ENCODE data around the gene GDPD4.
A peak's percentile ranks its signal among the peaks of the same experiment; 100 is the strongest.

Gene GDPD4

DNA sequence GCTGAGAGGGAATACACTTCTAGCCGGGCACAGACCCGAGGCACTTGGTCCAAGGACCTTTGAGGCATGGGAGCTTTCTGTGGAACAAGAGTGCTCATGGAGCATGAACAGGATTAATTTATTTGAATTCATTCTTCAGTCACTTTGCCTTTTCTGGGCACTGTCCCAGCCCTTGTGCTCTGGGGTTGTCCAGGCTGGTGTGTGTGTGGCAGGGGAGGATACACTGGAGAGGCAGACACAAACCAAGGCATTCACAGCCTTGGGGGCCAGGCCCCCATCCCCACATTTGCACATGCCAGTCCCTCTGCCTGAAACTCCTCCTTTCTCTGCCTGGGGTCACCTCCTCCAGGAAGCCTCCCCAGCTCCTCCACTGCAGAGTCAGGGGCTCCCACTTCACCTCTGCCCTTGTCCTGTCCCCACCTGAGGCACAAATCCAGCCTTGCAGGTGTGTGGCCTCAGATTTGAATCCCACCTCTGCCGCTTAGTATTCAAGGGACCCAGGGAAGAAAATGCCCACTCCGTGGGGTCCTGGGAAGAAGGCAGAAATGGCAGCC lies 118.0 kb downstream of the GDPD4 start:
- no peak overlapping the region for H2BK15ac ChIP-seq (ENCODE audit: low read length)
- no peak overlapping the region for H3K9ac ChIP-seq (ENCODE audit: low read depth, low read length, poor library complexity)
- H3K18ac ChIP-seq (ENCODE audit: low read length) = peak overlapping the region; percentile 72
- H3K4me2 ChIP-seq (ENCODE audit: insufficient read depth, low read length, poor library complexity, severe bottlenecking) = no peak overlapping the region
- H3K23ac ChIP-seq (ENCODE audit: low read depth, low read length, poor library complexity) = no peak overlapping the region
- no peak overlapping the region for H4K8ac ChIP-seq (ENCODE audit: low read depth, low read length)
- H3K4me3 ChIP-seq (ENCODE audit: low read length in 2 of 2) = no peak overlapping the region
- H3K27me3 ChIP-seq (ENCODE audit: control insufficient read depth in 3 of 3, insufficient read depth in 3 of 3, low read depth in 1 of 3, low read length in 3 of 3) = no peaks in the 10 kb centered on the region
- H3K79me1 ChIP-seq (ENCODE audit: low read depth, low read length) = no peaks in the 10 kb centered on the region
- no peak for DNase-seq (ENCODE audit: low spot score)
- no peaks in the 10 kb centered on the region for H3K9me3 ChIP-seq (replicated peaks in 1 of 2; ENCODE audit: control insufficient read depth in 2 of 2, insufficient read depth in 1 of 2, low read depth in 1 of 2, low read length in 2 of 2)
- no peak overlapping the region for H2BK120ac ChIP-seq (ENCODE audit: low read depth, low read length)
- no peak overlapping the region for H3K14ac ChIP-seq (ENCODE audit: low read length)
- H3K4me1 ChIP-seq (ENCODE audit: control insufficient read depth in 2 of 2, insufficient read depth in 1 of 2, low read depth in 1 of 2, low read length in 2 of 2) = no peaks in the 10 kb centered on the region
- H3K27ac ChIP-seq (replicated peaks; ENCODE audit: low read length) = no peak overlapping the region
- no peak overlapping the region for H2BK12ac ChIP-seq (ENCODE audit: low read length)
- H2BK5ac ChIP-seq (ENCODE audit: low read length) = no peak overlapping the region
- no peaks in the 10 kb centered on the region for H3K36me3 ChIP-seq (replicated peaks in 1 of 2; ENCODE audit: control insufficient read depth in 2 of 2, insufficient read depth in 2 of 2, low read length in 2 of 2)
- no peak overlapping the region for H2AFZ ChIP-seq (ENCODE audit: low read length)
- no peak overlapping the region for H3K4ac ChIP-seq (ENCODE audit: low read length)
- WGBS, 2 donors (ENCODE audit: extremely low coverage in 2 of 2, insufficient read length in 2 of 2, insufficient replicate concordance in 1 of 2) = no CpG with 5 or more reads among the region's 4 CpGs
- no peak overlapping the region for H4K91ac ChIP-seq (ENCODE audit: low read depth, low read length, poor library complexity)
- no peak overlapping the region for H2AK5ac ChIP-seq (ENCODE audit: low read depth, low read length)

DNA sequence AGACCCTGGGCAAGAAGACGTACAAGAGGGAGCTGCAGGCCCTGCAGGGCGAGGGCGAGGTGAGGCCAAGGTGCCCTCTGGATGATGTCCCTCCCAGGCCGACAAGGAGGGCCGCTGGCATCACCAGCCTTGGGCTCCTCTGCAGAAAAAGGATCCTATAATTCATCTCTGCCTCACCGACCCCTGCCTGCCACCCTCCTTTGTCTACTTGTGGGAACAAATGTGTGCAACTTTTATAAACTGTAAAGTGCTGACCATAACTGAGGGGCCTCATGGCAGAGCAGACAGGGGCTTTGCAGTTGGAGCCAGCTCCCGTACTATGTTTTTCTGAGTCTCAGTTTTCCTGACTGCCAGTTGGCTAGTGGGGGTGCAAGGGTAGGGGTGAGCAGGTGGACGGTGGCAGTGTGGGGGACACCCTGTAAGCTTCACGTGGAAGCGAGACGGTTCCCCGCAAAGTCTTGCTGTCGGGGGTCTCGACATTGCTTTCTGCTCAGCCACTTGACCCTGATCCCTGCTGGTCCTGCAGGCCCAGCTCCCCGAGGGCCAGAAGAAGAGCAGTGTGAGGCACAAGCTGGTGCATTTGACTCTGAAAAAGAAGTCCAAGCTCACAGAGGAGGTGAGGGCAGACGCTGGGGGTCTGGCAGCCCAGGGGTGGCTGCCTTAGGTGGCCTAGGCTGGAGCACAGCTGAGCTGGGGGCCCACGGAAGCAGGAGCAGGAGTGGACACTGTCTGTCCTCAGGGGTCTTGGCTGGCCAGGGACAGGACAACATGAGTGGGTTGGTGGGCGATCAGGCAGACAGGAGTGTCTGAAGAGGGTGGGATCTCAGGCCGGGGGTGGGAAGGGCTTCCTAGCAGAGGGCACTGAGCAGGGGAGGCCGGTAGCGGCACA lies 118.7 kb downstream of the GDPD4 start:
- Histone ChIP-seq H2AK5ac (ENCODE audit: low read depth, low read length) (no peak overlapping the region), H3K14ac (ENCODE audit: low read length) (no peak overlapping the region), H3K18ac (ENCODE audit: low read length) (peak overlapping the region; percentile 28), H3K4me3 (ENCODE audit: low read length in 2 of 2) (no peak overlapping the region), H4K91ac (ENCODE audit: low read depth, low read length, poor library complexity) (no peak overlapping the region), H3K9me3 (replicated peaks in 1 of 2; ENCODE audit: control insufficient read depth in 2 of 2, insufficient read depth in 1 of 2, low read depth in 1 of 2, low read length in 2 of 2) (no peaks in the 10 kb centered on the region), H2BK120ac (ENCODE audit: low read depth, low read length) (no peak overlapping the region), H3K27me3 (ENCODE audit: control insufficient read depth in 3 of 3, insufficient read depth in 3 of 3, low read depth in 1 of 3, low read length in 3 of 3) (no peaks in the 10 kb centered on the region), H3K23ac (ENCODE audit: low read depth, low read length, poor library complexity) (no peak overlapping the region), H2AFZ (ENCODE audit: low read length) (no peak overlapping the region), H3K9ac (ENCODE audit: low read depth, low read length, poor library complexity) (no peak overlapping the region), H3K4me1 (ENCODE audit: control insufficient read depth in 2 of 2, insufficient read depth in 1 of 2, low read depth in 1 of 2, low read length in 2 of 2) (no peaks in the 10 kb centered on the region), H3K27ac (replicated peaks; ENCODE audit: low read length) (no peak overlapping the region), H3K79me1 (ENCODE audit: low read depth, low read length) (no peaks in the 10 kb centered on the region), H3K4me2 (ENCODE audit: insufficient read depth, low read length, poor library complexity, severe bottlenecking) (no peak overlapping the region), H4K8ac (ENCODE audit: low read depth, low read length) (no peak overlapping the region), H2BK5ac (ENCODE audit: low read length) (no peak overlapping the region), H3K36me3 (replicated peaks in 1 of 2; ENCODE audit: control insufficient read depth in 2 of 2, insufficient read depth in 2 of 2, low read length in 2 of 2) (no peaks in the 10 kb centered on the region), H2BK15ac (ENCODE audit: low read length) (no peak overlapping the region), H3K4ac (ENCODE audit: low read length) (no peak overlapping the region), H2BK12ac (ENCODE audit: low read length) (no peak overlapping the region)
- no peak for DNase-seq (ENCODE audit: low spot score)
- no CpG with 5 or more reads among the region's 21 CpGs for WGBS, 2 donors (ENCODE audit: extremely low coverage in 2 of 2, insufficient read length in 2 of 2, insufficient replicate concordance in 1 of 2)

GRCh38 chr11:77181799-77182541 lies 119.5 kb downstream of the GDPD4 start:
- no peak overlapping the region for H4K91ac ChIP-seq (ENCODE audit: low read depth, low read length, poor library complexity)
- DNase-seq (ENCODE audit: low spot score) = no peak
- H3K9me3 ChIP-seq (replicated peaks in 1 of 2; ENCODE audit: control insufficient read depth in 2 of 2, insufficient read depth in 1 of 2, low read depth in 1 of 2, low read length in 2 of 2) = no peaks in the 10 kb centered on the region
- WGBS, 2 donors (ENCODE audit: extremely low coverage in 2 of 2, insufficient read length in 2 of 2, insufficient replicate concordance in 1 of 2) = no CpG with 5 or more reads among the region's 22 CpGs
- no peak overlapping the region for H3K4ac ChIP-seq (ENCODE audit: low read length)
- H3K4me2 ChIP-seq (ENCODE audit: insufficient read depth, low read length, poor library complexity, severe bottlenecking) = no peak overlapping the region
- H3K27ac ChIP-seq (replicated peaks; ENCODE audit: low read length) = no peak overlapping the region
- peak overlapping the region; percentile 81 for H2AK5ac ChIP-seq (ENCODE audit: low read depth, low read length)
- H3K27me3 ChIP-seq (ENCODE audit: control insufficient read depth in 3 of 3, insufficient read depth in 3 of 3, low read depth in 1 of 3, low read length in 3 of 3) = no peaks in the 10 kb centered on the region
- H2BK120ac ChIP-seq (ENCODE audit: low read depth, low read length) = no peak overlapping the region
- no peak overlapping the region for H2BK5ac ChIP-seq (ENCODE audit: low read length)
- peak overlapping the region; percentile 28 for H3K18ac ChIP-seq (ENCODE audit: low read length)
- no peak overlapping the region for H3K14ac ChIP-seq (ENCODE audit: low read length)
- H2AFZ ChIP-seq (ENCODE audit: low read length) = no peak overlapping the region
- H3K79me1 ChIP-seq (ENCODE audit: low read depth, low read length) = no peaks in the 10 kb centered on the region
- no peak overlapping the region for H3K23ac ChIP-seq (ENCODE audit: low read depth, low read length, poor library complexity)
- H3K4me1 ChIP-seq (ENCODE audit: control insufficient read depth in 2 of 2, insufficient read depth in 1 of 2, low read depth in 1 of 2, low read length in 2 of 2) = no peaks in the 10 kb centered on the region
- H3K9ac ChIP-seq (ENCODE audit: low read depth, low read length, poor library complexity) = no peak overlapping the region
- no peaks in the 10 kb centered on the region for H3K36me3 ChIP-seq (replicated peaks in 1 of 2; ENCODE audit: control insufficient read depth in 2 of 2, insufficient read depth in 2 of 2, low read length in 2 of 2)
- no peak overlapping the region for H2BK12ac ChIP-seq (ENCODE audit: low read length)
- H3K4me3 ChIP-seq (ENCODE audit: low read length in 2 of 2) = no peak overlapping the region
- no peak overlapping the region for H4K8ac ChIP-seq (ENCODE audit: low read depth, low read length)
- H2BK15ac ChIP-seq (ENCODE audit: low read length) = no peak overlapping the region

GRCh38 chr11:77181226-77181625 lies 120.3 kb downstream of the GDPD4 start:
- no peak overlapping the region for H3K14ac ChIP-seq (ENCODE audit: low read length)
- no peak overlapping the region for H3K27ac ChIP-seq (replicated peaks; ENCODE audit: low read length)
- no peak overlapping the region for H2BK120ac ChIP-seq (ENCODE audit: low read depth, low read length)
- H2BK5ac ChIP-seq (ENCODE audit: low read length) = no peak overlapping the region
- H3K4me1 ChIP-seq (ENCODE audit: control insufficient read depth in 2 of 2, insufficient read depth in 1 of 2, low read depth in 1 of 2, low read length in 2 of 2) = peaks cover under 1% of the 10 kb centered on the region in 2 donors
- H2AK5ac ChIP-seq (ENCODE audit: low read depth, low read length) = peak overlapping the region; percentile 31
- no peaks in the 10 kb centered on the region for H3K27me3 ChIP-seq (ENCODE audit: control insufficient read depth in 3 of 3, insufficient read depth in 3 of 3, low read depth in 1 of 3, low read length in 3 of 3)
- no peak overlapping the region for H3K9ac ChIP-seq (ENCODE audit: low read depth, low read length, poor library complexity)
- peak overlapping the region; percentile 5 for H3K18ac ChIP-seq (ENCODE audit: low read length)
- no peak overlapping the region for H4K8ac ChIP-seq (ENCODE audit: low read depth, low read length)
- no peak overlapping the region for H3K4me3 ChIP-seq (ENCODE audit: low read length in 2 of 2)
- H2BK15ac ChIP-seq (ENCODE audit: low read length) = no peak overlapping the region
- H2AFZ ChIP-seq (ENCODE audit: low read length) = no peak overlapping the region
- WGBS, 2 donors (ENCODE audit: extremely low coverage in 2 of 2, insufficient read length in 2 of 2, insufficient replicate concordance in 1 of 2) = no CpG with 5 or more reads among the region's 11 CpGs
- H3K4me2 ChIP-seq (ENCODE audit: insufficient read depth, low read length, poor library complexity, severe bottlenecking) = no peak overlapping the region
- H3K36me3 ChIP-seq (replicated peaks in 1 of 2; ENCODE audit: control insufficient read depth in 2 of 2, insufficient read depth in 2 of 2, low read length in 2 of 2) = no peaks in the 10 kb centered on the region
- no peak overlapping the region for H4K91ac ChIP-seq (ENCODE audit: low read depth, low read length, poor library complexity)
- H3K79me1 ChIP-seq (ENCODE audit: low read depth, low read length) = no peaks in the 10 kb centered on the region
- H2BK12ac ChIP-seq (ENCODE audit: low read length) = no peak overlapping the region
- H3K4ac ChIP-seq (ENCODE audit: low read length) = no peak overlapping the region
- DNase-seq (ENCODE audit: low spot score) = no peak
- no peaks in the 10 kb centered on the region for H3K9me3 ChIP-seq (replicated peaks in 1 of 2; ENCODE audit: control insufficient read depth in 2 of 2, insufficient read depth in 1 of 2, low read depth in 1 of 2, low read length in 2 of 2)
- no peak overlapping the region for H3K23ac ChIP-seq (ENCODE audit: low read depth, low read length, poor library complexity)
